Measurements from ENCODE around the gene FRAS1.

Gene FRAS1

DNA sequence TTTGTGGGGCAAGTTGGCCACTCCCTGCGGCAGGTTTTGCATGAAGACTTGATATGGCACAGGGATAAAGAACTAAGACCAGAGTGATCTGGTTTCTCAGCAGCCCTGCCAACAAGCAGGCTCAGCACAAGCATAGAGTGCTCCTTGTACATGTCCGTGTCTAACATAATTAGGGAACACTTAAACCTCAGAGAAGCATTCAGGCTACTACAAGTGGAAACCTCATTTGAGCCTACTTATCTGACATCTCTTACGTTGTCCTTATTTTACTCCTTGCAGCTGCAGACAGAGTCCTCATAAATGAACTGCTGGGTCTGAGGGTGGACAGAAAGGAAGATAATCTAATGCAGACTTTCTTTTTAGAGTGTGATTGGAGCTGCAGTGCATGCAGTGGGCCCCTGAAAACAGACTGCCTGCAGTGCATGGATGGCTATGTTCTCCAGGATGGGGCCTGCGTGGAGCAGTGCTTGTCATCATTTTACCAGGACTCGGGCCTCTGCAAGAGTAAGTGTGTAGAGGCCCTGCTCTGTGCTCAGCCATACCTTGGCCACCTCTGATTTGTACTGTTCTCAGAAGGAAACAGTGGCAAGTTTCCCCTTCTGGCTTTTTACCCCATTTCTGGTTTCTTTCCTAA, 315.3 kb downstream of the FRAS1 start:
- DNase-seq: no peak

DNA sequence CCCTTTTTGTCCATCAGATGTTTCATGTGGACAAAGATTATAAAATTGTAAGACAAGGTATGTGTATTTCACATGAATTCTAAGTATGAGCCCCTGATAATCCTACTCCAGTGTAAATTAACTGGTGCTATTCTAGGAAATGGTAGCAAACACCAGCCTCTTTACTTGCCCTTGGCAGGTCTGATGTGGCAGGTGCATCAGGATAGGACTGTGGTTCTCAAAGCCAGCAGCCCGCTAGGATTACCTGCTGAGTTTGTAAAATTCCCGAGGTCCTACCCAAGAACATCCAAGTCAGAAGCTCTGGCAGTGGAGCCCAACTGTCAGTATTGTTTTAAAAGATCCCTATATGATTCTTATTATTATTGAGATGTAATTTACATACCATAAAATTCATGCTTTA, 320.4 kb downstream of the FRAS1 start:
- DNase-seq: no peak

DNA sequence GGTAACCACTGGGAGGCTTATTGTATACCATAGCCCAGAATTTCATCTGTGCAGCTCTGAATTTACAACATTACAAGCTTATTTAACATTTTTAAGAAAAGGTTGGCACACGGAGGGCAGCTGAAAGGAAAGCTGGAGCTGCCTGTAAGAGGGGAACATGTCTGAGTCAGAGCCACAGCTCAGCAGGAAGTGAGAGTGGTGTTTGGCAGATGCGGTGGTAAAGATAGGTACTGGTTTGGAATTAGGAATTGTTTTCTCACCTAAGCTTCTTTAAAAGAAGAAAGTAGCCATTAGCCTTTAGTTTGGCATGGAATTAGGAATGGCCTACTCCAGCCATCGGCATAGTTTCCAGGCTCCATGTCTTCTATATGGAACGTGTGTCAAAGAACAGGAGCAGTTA, 321.9 kb downstream of the FRAS1 start:
- DNase-seq: no peak

- DNase-seq: no peak
These were observed 323.0 kb downstream of the FRAS1 start for GRCh38 chr4:78379991-78380729.

DNA sequence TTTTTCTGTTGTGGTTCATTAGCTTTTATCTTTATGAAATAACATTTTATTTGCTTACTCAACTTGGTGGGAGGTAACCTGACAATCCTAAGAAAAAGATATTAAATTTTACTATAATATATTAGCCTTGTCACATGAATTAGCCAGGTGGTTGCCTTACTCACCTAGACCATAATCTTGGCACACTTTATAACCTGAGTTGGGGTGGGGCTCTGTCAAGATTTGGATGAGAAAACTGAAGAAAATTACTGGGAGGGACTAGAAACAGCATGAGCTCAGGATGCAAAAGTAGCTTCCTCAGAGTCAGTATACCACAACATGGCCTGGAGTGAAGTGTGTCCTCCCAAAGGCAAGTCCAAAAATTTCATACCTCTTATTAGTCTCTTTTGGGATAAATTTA, 329.6 kb downstream of the FRAS1 start:
- DNase-seq: no peak

- DNase-seq: no peak
These were observed 338.5 kb downstream of the FRAS1 start for GRCh38 chr4:78395642-78396041.

GRCh38 chr4:78396613-78397291, 339.6 kb downstream of the FRAS1 start:
- DNase-seq: no peak

DNA sequence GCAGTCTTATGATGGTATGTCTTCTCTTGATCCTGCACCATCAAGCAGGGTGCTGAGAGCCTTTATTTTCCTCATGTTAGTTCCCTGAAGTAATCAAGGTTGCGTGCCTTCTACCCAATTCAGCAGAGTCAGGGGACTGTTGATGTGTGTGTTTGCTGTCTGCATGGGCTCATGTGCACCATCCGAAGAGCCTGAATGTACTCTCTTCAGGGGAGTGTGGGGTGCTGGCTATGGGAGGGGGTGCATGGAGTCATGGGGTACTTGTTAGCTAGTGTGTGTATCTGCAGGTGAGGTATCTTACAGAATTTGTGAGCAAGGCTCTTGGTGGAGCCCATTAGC, 340.1 kb downstream of the FRAS1 start:
- DNase-seq: no peak

- DNase-seq: no peak
These were observed 352.6 kb downstream of the FRAS1 start for GRCh38 chr4:78409612-78410202.

GRCh38 chr4:78410225-78410624, 353.1 kb downstream of the FRAS1 start:
- DNase-seq: no peak

- DNase-seq: no peak
These were observed 353.6 kb downstream of the FRAS1 start for GRCh38 chr4:78410676-78411075.

DNA sequence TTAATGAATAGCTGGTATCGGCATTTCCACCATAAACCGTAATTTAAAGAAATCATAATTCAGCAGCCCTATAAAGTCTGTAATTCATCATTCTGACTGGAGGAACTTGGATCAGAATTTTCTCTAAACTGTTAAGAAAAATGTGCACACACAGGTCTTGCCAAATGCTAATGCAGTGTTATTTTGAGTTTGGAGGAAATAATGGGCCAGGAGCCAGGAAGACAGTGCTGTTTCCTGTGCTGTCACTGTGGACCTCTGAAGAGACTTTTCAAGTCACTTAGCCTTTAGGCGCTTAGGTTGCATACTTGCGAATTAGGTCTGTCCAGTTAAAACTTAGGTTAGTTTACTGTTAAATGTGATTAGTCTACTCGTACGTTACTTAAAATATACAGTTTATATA, 357.0 kb downstream of the FRAS1 start:
- no peak for DNase-seq

DNA sequence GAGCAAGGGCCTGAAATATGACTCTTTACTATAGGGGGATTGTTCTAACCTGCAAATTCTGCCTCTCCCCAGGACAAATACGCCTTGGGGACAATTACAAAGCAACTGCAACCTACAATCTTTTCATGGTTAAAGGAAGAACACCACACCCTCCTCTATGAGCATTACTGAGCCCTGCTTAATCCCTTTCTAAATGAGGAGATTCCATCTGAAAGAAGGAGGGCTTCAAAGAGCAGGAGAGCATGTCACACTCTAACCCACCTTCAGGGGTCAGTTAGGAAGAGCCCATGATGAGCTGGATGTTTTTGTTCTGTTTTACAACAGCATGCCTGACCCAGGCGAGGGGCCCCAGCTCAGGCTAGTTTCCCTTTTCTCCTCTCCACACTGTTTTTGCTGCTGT, 360.5 kb downstream of the FRAS1 start:
- no peak for DNase-seq

DNA sequence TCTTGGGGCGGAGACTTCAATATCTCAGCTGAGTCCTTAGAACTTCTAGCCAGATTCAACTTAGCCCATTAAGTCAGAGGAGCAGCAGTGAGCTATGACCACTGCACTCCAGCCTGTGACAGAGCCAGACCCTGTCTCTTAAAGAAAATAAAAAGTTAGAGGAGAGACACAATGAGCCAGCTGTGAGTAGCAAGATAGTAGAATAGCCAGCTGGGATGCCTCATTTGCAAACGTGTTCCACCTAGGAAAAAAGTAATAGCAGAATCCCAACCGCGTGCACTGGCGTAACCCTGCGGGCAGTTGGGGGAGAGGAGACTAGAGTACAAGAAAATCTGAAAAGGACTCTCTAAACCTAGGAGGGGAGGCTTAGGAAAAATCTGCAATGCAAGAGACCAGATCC, 361.3 kb downstream of the FRAS1 start:
- no peak for DNase-seq

DNA sequence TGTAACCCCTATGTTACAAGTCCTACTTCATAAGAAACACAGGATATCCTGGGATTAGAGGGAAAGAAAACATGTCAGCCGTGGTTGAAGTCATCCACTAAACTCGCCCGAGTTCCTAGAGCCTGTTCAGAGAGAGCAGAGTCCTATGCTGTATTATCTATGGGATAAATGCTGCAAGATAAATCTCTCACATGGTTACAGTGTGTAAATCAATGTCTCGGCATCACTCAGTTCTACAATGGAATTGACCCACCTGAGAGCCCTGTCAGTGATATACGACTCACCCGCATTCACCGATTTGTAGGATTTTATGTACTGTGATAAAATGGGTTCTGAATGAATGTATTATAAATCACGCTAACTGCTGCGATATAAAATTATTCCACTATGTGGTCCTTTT, 366.7 kb downstream of the FRAS1 start:
- DNase-seq: no peak

GRCh38 chr4:78424461-78424860, 367.3 kb downstream of the FRAS1 start:
- no peak for DNase-seq

GRCh38 chr4:78426972-78427371, 369.8 kb downstream of the FRAS1 start:
- no peak for DNase-seq

GRCh38 chr4:78428996-78429395, 371.9 kb downstream of the FRAS1 start:
- no peak for DNase-seq

GRCh38 chr4:78432896-78433295, 375.8 kb downstream of the FRAS1 start:
- no peak for DNase-seq

- DNase-seq: no peak
These were observed 380.5 kb downstream of the FRAS1 start for GRCh38 chr4:78437608-78438088.

DNA sequence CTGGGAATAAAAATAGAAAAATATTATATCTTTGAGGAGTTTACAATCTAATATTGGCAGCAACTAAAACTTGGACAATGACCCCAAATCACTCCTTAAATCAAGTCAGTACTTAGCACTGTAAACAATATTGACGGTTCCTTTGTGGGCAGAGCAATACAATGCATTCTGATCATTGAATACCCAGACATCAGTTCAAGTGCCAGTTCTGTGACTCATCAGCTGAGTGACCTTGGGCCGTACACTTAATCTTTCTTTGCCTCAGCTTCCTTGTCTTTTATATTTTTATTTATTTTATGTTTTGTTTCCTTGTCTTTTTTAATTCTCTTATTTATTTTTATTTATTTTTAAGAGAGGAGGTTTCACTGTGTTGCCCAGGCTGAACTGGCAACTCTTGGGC, 382.2 kb downstream of the FRAS1 start:
- no peak for DNase-seq

- DNase-seq: no peak
These were observed 384.6 kb downstream of the FRAS1 start for GRCh38 chr4:78441756-78442155.

DNA sequence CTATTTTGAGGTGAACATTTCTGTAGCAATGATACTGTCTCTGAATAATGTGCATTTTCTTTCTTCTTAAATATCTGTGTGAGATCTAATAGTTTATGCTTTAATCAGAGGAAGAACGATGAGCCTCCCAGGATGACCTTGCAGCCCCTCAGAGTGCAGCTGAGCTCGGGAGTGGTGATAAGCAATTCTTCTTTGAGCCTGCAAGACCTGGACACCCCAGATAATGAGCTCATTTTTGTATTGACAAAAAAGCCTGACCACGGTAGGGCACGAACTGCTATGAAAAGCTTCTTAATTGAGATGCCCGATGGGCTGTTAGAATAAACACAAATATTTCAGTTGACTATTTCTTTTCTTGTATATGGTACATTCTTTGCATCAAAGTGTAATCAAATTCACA, 389.5 kb downstream of the FRAS1 start:
- DNase-seq: no peak

GRCh38 chr4:78451407-78451806, 394.3 kb downstream of the FRAS1 start:
- DNase-seq: no peak
